SHP77 (cell line): ENCODE data around the gene ESR2.
A peak's percentile ranks its signal among the peaks of the same experiment; 100 is the strongest.
"Not testable (repeated sequence)": the region's sequence is repeated elsewhere in the genome, so short reads cannot be mapped to it uniquely, and the experiment has no call there.

ENCODE experiments used
- DNase-seq, 2 experiments: peaks; one replicate each; lab custom pipeline; 2025; lab: John Stamatoyannopoulos, UW

ESR2 gene

DNA sequence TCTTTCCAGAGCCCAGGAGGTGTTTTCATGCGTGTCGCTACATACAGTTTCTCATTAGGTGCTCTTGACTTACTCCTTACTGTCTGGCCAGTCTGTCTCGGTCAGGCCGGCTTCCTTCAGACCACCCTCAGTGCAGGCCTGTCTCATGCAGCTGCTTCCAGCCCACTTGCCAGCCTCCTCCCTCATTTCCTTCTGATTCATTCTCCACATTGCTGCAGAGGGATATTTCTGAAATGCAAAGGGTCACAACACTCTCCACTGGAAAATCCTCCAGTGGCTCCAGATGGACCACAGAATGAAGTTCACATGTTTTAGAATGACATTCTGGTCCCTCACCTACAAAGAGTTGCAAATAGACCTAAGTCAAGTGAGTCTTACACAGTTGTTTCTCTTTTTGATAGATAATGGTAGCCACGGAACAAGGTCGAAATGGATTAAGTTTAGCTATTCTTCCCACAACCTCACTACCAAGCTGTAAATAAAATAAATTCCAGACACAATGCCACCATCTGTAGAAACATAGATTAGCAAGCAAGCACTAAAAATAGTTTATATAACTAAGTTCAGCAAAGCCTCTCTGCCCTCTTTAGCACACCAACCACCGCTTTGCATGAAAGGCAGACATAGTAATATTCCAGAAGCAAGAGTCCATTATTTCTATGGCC, 146.9 kb downstream of the ESR2 start:
- DNase-seq: no peak

DNA sequence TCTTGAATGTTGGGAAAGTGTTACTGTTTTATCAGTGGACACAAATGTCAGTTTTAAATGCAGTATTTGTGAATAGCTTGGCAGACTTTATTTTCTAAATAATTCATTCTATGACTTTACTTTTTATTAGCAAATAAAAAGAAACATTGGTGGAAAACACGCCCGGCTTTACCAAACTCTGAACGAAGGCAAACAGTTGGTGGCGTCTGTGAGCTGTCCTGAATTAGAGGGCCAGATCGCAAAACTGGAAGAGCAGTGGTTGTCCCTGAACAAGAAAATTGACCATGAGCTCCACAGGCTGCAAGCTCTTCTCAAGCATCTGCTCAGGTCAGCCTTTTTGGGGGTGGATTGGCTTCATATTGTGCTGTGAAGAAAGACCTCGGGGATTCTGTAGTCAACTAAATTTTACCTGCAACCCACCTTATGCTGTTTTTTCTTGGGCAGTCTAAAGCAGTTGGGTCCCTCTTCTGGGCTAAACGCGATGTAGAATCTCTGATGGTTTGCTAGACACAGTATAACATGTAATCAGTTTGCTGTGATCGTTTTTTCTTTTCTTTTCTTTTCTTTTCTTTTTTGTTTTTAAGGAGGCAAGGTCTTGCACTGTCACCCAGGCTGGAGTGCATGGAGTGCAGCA, 156.4 kb downstream of the ESR2 start:
- DNase-seq: no peak

DNA sequence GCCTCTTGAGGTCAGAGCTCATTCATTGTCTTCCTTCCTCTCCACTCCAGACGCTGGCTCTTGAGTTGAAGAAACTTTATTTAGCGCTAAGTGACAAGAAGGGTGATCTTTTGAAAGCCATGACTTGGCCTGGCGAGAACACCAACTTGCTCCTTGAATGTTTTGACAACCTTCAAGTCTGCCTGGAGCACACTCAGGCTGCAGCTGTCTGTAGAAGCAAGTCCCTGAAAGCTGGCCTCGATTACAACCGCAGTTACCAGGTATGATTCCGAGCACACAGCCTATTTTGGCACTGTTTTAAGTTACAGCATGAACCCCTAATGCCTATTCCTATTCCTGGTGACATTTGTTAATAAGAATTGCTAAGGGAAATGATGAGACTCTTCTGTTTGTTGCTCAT, 167.6 kb downstream of the ESR2 start:
- DNase-seq: no peak

DNA sequence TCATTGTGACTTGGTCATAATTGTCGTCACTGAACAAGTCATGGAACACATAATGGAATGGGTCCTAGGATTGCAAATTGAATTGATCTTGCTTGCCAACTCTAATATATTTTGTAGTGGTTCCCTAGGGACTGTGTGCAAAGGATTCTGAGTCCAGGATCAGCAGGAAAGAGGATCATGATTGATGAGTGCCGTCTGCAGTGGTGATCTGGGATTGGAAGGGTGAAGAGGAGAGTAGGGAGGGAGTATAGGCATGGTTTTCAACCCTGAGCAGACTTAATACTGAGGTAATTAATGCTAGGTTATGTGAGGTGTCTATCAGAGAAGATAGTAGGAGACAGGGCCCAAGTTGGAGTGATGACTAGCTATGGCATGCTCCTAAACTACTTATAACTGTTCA, 168.9 kb downstream of the ESR2 start:
- no peak for DNase-seq

DNA sequence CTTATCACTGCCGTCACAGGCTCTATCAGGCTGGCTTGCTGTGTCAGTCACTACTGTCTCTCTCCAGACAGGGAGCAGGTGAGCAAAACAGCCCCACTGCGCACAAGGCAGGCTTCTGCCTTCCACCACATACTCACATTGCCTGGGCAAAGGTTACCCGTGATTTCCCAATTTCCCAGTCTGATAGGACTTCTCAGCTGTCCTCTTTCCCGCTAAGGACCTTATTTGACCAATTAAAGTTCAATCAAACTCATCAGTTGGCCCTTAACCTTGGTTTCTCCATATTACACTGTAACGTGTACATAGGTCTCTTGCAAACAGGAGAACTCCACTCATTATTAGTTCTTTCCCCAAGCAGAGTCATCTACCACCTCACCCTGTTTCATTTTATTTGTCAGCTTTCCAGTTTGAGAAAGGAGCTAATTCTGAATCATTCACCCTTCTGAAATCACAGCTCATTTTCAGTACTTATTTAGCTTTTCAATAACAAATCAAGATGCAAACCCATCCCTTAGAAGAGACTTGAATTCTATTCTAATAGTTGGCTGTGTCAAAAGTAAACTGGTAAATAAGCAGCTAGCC, 170.8 kb downstream of the ESR2 start:
- no peak for DNase-seq

DNA sequence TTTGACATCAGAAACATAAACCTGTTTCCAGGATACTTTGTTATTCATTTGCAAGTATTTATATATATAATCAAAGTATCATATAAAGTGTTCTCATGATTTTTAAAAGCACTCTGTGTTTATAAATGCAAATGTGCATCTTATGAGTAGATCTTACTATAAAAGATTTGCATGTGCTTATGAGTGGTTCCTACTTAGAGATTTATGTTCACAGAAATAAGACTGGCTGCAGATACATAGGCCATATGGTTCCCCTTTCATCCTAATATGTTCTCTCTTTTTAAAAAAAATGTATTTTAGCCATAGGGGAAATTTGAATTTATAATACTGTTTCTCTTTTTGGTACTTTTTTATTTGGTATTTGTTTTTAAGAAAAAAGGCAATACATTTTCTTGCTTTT, 174.2 kb downstream of the ESR2 start:
- DNase-seq: no peak

DNA sequence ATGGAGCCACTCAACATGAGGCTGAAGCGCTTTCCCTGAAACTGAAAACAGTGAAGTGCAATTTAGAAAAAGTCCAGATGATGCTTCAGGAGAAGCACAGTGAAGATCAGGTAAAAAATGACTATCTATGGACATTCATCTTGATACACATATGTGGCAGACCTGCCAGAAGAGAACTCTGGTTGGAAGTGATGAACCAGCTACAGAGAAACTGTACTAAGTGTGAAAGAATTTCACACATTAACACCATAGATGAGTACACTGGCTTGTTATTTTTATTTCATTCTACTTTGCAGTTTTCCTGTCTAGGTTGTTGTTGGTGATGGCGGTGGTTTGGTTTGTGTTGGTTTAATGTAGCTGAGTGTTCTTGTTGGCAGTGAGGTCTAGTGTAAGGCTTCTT, 174.7 kb downstream of the ESR2 start:
- DNase-seq: no peak

DNA sequence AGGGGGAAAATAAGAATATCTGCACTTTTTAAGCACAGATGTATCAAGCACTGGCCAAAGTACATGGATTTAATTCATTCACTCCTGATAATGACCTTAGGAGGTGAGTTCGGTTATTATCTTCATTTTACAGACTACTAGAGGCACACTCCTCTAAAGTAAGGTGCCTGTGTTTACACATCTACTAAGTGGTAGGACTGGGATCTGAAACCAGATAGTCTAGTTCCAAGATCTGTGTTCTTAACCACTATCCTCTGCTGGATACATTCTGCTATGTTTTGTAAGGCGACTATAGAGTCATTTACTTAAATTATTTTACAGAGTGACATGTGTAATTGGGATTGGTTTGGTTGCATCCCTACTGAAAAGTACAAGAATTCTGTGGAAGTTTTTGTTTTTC, 175.3 kb downstream of the ESR2 start:
- DNase-seq: no peak

DNA sequence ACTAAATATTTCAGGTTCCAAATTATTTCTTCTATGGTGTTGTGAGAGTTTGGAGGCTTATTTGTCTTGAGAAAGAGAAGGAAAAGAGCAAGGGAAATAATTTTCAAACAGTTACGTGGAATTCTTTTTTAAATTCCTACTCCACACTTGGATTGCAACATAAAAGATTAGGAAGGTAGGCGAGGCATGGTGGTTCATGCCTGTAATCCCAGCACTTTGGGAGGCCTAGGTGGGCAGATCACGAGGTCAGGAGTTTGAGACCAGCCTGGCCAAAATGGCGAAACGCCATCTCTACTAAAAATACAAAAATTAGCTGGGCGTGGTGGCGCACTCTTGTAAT, 175.8 kb downstream of the ESR2 start:
- not testable (repeated sequence) for DNase-seq

DNA sequence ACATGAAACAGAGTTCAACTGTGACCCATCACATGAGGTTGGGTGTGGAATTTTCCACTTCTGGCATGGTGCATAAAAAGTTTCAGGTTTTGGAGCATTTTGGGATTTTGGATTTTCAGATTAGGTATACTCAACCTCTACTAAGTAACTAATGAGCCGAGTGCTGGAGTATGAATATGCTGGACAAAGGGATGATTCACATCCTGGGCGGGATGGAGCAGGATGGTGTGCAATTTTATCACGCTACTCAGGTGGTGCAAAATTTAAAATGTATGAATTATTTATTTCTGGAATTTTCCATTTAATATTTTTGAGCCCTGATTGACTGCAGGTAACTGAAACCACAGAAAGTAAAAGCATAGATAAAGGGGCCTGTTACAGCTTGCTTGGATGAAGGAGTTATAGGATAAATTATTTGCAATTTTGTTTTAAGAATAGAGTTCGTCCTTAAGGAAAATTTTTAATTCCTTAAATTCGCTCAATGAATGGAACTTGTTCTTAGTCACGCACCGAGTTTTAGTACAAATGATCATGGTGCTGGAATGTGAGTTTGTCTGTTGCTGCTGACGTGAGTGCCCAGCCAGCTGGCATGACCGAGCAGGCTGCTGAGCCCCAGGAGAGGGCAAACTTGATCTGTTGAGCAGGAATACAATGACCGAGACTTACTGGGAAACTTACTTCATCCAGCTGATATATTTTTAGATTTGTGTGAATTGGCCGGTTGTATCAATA, 176.3 kb downstream of the ESR2 start:
- no peak for DNase-seq

DNA sequence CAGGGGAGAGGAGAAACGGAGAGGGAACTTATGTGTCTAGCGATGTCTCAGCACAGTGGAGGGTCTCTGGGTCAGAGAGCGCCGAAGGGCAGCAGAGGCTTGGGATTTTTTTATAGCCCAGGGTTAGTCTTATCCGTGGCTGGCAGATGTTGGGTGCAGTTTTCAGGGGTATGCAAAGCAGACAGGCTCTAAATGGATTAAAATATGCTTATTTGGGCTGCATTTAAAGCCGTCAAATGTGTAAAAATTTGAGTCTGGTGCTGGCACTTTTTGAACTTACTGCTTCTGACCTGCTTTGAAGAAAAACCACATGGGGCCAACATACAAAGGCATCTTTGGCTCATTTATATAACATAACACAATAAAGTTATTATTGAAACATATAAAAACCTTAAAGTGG, 178.8 kb downstream of the ESR2 start:
- DNase-seq: no peak

DNA sequence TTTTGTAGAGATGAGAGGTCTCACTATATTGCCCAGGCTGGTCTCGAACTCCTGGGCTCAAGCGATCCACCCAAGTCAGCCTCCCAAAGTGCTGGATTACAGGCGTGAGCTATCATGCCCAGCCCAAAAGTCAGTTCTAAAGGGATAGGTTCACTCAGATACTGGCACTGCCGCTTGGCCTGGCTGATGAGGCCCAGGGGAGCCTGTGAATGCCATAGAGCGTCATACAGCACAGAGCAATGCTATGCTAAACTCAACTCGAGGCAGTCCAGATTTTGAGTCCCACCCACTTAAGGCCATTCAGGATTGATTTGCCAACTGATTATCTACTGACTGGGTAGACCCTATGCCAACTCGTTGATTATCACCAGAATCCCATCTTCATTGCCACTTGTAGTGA, 179.4 kb downstream of the ESR2 start:
- DNase-seq: no peak

DNA sequence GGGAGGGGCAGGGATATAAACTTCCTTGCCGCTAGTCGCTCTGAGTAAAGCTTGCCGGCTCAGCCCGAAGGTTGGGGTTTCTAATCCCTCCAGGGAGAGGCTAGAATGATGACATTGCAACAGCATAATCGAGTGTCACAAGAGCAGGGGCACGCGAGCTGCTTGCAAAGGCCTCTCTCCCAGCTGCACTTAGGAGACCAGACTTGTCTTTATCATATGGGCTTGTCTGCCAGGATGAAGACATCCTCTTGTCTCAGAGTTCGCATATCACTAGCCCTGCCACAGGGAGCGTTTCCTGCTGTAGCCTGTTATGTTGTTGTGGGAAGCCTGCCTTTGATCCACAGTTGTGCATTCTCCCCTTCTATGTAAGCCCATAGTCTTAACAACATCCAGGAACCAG, 180.0 kb downstream of the ESR2 start:
- DNase-seq: no peak

DNA sequence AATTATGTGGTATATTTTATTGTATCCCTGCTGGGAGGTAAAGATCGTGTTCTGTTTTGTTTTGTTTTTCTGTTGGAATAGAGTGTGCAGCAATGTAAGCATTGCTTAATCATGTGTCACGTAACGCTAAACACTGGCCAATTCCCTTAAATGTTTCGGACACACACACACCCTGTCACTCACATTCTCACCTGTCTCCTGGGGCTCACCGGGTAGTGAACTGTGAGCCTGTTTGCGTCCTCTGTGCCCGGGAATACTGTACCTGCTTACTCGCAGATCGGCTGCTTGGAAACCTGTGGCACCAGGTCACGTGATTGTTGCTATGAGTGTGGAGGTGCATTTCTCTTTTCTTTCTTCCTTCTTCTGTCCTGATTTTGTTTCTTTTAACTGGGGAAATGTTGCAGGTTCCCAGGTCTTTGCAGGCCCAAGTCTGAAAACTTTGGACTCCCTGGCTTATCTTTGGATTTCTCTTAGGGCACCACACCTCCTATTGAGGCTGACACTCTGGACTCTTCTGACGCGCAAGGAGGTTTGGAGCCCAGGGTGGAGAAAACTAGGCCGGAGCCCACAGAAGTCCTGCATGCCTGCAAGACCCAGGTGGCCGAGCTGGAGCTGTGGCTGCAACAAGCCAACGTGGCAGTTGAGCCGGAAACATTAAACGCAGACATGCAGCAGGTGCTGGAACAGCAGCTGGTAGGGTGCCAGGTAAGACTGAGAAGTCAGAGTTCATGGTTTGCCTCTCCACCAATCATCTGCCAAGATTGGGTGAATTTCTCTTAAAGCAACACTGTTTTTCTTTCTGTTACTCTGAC, 181.1 kb downstream of the ESR2 start:
- peak; percentile 45 to 76 for DNase-seq

DNA sequence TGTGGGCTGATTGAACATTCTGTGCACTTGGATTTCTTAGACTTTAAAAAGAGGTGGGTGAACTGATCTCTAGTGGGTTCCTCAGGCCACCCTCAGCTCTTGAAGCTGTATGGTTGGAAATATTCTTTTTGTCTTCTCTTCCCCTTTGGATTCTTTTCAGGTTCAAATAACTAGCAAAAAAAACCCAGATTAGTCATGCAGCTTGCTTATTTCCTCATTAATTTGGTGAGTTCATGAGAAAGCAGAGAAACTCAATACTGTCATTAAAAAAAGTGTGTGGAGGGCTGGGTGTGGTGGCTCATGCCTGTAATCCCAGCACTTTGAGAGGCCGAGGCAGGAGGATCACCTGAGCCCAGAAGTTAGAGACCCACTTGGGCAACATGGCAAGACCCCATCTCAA, 183.4 kb downstream of the ESR2 start:
- DNase-seq: no peak

DNA sequence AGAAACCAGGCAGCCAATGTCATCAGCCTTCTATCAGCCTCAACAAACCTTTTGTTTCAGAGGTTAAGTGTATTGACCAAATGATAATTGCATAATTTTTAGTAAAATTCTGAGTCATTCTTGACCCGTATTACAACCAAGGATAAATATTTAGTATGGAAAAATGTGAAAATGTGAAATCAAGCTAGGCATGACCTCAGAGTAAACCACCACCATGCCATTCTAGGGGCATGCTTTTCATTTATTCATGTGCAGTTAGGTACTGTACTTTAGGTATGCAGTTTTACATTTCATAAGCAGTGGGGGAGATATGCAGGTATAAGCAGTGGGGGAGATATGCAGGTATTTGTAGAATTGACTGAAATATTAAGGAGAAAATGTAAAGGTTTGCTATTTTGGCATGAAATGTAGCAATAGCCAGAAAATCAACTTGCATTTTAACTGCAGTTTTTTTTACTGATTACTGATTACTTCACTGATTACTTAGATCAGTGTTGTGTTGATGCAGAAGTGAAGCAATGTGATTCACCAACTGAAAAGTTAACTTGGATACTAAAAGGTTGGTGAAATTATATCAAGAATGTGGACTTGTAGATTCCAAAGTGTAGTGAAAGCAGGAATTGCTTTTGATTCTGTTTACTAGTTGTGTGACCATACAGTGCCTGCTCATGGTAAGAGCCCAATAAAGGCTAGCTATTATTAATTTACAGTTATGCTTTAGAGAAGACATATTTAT, 184.2 kb downstream of the ESR2 start:
- no peak for DNase-seq

DNA sequence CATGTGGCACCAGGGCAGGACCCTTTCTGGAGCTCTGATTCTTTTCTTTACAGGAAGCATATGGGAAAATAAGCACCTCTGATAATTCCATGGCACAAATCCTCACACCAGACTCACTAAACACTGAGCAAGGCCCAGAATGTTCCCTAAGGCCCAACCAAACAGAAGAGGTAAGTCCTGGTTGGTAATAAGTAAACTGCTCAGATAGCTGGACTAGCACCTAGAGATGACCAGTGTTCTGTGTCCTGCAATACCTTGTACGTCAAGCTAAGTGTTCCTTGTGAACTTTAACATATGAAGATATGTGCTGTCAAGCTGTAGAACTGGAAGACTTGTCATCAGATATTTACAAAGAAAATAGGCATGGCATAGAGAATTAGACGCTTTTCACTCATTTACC, 186.7 kb downstream of the ESR2 start:
- no peak for DNase-seq

DNA sequence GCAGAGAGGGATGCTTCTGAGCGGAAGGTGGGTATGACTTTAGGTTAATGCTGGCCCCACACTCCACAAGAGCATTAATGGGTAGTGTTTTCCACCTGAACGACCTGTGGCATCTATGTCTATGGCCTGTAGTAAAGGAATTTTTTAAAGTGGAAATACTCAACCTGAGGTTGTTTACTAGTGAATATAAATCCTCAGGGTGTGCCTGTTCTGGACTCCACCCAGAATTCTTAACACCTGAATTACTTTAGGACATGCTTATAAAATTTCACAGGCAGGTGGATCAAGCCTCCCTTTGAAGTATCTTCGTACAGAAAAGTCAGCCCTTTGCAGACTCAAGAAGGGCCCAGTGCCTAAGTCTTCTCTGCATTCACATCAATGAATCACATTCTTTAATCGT, 196.1 kb downstream of the ESR2 start:
- no peak for DNase-seq

DNA sequence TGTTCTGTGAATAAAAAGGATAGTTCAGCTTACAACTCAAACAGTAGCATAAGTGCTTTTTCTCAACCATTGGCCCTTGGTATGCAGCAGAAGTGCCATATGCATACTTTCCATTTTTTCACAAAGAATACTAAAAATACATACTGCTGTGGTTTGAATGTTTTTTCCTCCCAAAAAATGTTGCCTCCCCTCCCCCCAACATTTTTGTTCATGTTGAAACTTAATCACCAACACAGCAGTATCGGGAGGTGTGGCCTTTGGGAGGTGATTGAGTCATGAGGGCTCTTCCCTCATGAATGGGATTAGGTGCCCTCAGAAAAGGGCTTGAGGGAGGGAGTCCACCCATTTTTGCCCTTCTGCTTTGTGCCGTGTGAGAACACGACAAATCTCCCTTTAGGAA, 198.6 kb downstream of the ESR2 start:
- DNase-seq: no peak

DNA sequence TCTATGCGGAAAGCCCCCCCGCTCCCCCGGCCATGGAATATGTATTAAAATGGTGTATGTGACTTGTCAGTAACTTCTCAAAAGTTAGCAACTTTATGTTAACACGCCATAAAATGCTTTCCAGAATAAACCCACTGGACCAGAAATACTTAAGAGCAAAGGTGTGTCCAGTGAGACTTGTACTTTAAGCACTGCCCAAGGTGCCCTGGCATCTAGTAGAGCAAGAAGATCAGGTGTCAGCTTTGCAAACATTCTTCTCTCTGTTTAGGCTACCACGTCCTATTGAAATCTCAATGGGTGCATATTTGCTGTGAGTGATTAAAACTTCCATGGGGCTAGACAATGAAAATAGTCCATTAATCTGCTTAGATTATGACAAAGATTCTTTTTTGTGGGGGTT, 201.2 kb downstream of the ESR2 start:
- DNase-seq: no peak

DNA sequence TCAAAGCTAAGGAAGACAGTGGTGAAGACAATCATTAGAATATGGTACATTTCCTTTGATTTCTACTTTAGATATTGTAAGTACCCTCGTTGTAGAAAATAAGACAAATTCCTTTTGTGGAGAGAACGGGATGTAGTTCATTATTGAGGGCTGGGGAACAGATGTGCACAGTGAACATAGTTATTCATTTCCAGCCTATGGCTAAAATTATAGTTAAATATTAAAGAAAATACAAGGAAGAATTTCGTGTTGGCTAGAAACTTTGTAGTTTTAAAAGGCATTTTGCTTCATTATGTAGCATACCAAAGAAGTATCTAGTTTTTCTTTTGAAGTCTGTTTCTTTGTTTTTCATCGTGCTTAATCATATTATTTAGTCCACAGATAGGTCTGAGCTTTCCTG, 201.8 kb downstream of the ESR2 start:
- DNase-seq: no peak

DNA sequence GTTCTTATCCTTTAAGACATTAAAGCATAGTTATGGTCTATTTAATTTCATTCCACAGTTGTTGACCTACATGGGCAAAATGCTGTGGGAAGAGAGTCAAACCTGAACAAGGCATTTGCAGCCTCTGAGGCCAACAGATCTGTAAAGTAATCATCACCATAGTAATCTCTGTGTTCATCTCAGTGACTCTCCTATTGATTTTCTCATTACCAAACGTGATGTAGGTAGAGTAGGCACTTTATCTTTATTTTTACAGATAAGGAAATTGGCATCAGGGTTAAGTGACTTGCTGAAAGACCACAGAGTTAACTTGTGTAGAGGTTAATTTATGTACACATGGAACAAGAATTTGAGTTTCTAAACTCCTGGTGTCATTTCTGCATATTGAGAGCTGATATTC, 203.0 kb downstream of the ESR2 start:
- no peak for DNase-seq
